HG02759 (cell line): ENCODE data around the gene PPP1R3D.

Experiments used
- ATAC-seq: cut with Tn5 transposase; IDR thresholded peaks from one replicate; pipeline ENCODE4 v1.9.1; 2021; ENCODE audit warnings: mild to moderate bottlenecking, moderate library complexity; ENCODE audit not compliant: unreplicated experiment

Gene PPP1R3D

GRCh38 chr20:59948828-59949720 is 9.0 kb upstream of the PPP1R3D start:
- peak; percentile 59 for ATAC-seq

GRCh38 chr20:59948212-59948611 is 8.1 kb upstream of the PPP1R3D start:
- ATAC-seq: no peak

- ATAC-seq: no peak
These were observed 7.3 kb upstream of the PPP1R3D start for GRCh38 chr20:59947376-59947775.

- ATAC-seq: no peak
These were observed 5.6 kb upstream of the PPP1R3D start for GRCh38 chr20:59945731-59946130.

GRCh38 chr20:59945175-59945574 is 5.1 kb upstream of the PPP1R3D start:
- ATAC-seq: no peak

GRCh38 chr20:59944726-59945125 is 4.6 kb upstream of the PPP1R3D start:
- no peak for ATAC-seq

- ATAC-seq: no peak
These were observed 2.1 kb upstream of the PPP1R3D start for GRCh38 chr20:59942245-59942644.

- peak; percentile 3 for ATAC-seq
These were observed 820 bp upstream of the PPP1R3D start for GRCh38 chr20:59940956-59941294.

GRCh38 chr20:59939879-59940128 is 301 bp downstream of the PPP1R3D start:
- peak; percentile 36 for ATAC-seq

- ATAC-seq: peak; percentile 27
These were observed 840 bp downstream of the PPP1R3D start for GRCh38 chr20:59939052-59939878.

GRCh38 chr20:59938696-59939051 is 1.4 kb downstream of the PPP1R3D start:
- ATAC-seq: no peak

- ATAC-seq: no peak
These were observed 1.9 kb downstream of the PPP1R3D start for GRCh38 chr20:59938221-59938620.

GRCh38 chr20:59937150-59937549 is 3.0 kb downstream of the PPP1R3D start:
- ATAC-seq: no peak

GRCh38 chr20:59936409-59936808 is 3.7 kb downstream of the PPP1R3D start:
- ATAC-seq: no peak

- no peak for ATAC-seq
These were observed 4.5 kb downstream of the PPP1R3D start for GRCh38 chr20:59935457-59936185.

- ATAC-seq: peak; percentile 96
These were observed 6.1 kb downstream of the PPP1R3D start for GRCh38 chr20:59933849-59934585.

GRCh38 chr20:59933296-59933848 is 6.7 kb downstream of the PPP1R3D start, which contains the start of gene SYCP2:
TSS of gene SYCP2 (minus strand) at chr20:59933637. CDS start at chr20:59922413, 11,224 bp downstream.
- no peak for ATAC-seq

GRCh38 chr20:59932616-59933295 is 7.3 kb downstream of the PPP1R3D start:
- no peak for ATAC-seq

GRCh38 chr20:59931511-59932312 is 8.4 kb downstream of the PPP1R3D start:
- ATAC-seq: no peak
